Renal cortical epithelial cell (primary cell): ENCODE measurements around the gene EZH2. TPM values are rescaled to one million over a fixed set of nuclear protein-coding genes. Genes with fewer than 3 reads are reported as not detected.

Experiments used
- DNase-seq: peaks from one replicate; pipeline ENCODE4 v3.0.0-alpha.2; 2011; ENCODE audit warnings: low read depth
- total RNA-seq: library from RNA; depleted of rRNA; stranded (reverse); fragments of >200 nt; gene quantifications from 2 replicates; pipeline ENCODE4 v1.2.3, GENCODE V29; 2014

The EZH2 gene
- total RNA-seq, 1 donor from 2014 or later, result 7.9 TPM

DNA sequence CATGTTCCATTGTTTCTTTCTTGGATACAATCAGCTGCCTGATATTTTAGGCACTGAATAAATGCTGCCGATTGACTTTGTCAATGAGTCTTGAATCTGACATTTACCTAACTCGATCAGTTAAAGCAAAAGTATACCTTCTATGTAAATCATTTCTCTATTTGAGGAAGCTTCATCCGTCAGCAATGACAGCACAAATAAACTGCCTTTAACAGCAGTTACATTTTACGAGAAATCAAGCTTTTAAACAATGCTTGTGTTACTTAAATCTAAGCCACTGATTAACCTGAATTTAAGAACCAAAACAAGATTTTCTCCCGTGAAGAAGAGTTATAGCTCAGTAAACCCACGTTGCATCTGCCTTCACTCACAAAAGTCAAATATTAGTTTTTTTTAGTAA lies 114.1 kb downstream of the EZH2 start:
- no peak for DNase-seq

DNA sequence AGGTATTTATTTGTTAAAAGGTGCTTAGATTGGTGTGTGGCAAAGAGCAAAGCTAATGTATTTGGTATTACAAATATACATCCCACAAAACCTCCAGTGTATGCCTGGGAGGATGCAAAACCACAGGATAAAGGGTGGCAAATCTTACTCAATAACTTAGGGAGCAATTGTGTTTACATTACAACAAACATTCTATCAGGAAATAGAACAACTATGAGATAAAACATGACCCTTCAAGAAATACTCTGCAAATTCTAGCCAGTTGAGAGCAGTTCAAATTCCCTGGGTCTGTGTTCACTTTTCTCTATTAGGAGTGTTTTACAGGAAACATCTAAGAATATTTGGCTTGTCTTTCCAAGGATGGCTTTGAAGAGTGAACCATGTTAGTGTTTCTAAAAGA lies 120.5 kb downstream of the EZH2 start:
- DNase-seq, result no peak

DNA sequence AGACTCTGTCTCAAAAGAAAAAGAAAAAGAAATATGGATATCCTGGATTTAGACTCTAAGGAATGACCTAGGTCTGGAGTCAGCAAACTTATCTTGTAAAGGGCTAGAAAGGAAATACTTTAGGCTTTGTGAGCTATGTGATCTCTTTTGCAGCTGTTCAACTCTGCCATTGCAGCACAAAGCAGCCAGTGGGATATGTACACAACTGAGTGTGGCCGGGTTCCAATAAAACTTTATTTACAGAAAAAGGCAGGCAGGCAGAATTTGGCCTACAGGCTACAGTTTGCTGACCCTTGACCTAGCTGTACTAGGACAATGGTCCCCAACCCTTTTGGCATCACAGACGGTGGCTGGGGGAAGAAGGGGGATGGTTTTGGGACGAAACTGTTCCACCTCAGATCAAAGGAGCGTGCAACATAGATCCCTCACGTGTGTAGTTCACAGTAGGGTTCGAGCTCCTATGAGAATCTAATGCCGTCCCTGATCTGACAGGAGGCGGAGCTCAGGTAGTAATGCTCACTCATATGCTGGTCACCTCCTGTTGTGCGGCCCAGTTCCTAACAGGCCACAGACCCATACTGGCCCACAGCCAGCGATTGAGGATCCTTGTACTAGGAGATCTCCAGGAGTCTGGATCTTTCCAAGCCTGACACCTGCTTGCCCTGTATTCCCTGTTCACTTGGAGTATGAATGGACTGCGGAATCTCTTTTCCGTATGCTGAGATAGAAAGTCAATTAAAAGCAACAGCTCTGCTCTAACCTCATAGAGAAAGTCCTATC lies 122.4 kb downstream of the EZH2 start:
- DNase-seq, result no peak

Other genes with a start within 250 kb of the EZH2 start
- 39.2 and 69.2 TPM in 2 replicates for gene CUL1, start 185.4 kb downstream of the EZH2 start, total RNA-seq
- 254 and 463 TPM in 2 replicates for gene PDIA4, start 144.2 kb upstream of the EZH2 start, total RNA-seq
- gene ZNF786, start 206.4 kb upstream of the EZH2 start, total RNA-seq, result 6.4 and 14.9 TPM in 2 replicates
- 3.6 and 9.2 TPM in 2 replicates for gene ZNF425, start 242.0 kb upstream of the EZH2 start, total RNA-seq